AG08395 (cell line): ENCODE results near the gene FCGR1A.
"Not testable (repeated sequence)": the region's sequence is repeated elsewhere in the genome, so short reads cannot be mapped to it uniquely, and the experiment has no call there.

ENCODE experiments used
- DNase-seq: peaks from one replicate; pipeline ENCODE4 v3.0.0; 2012; ENCODE audit warnings: mixed read lengths, low spot score

FCGR1A gene

DNA sequence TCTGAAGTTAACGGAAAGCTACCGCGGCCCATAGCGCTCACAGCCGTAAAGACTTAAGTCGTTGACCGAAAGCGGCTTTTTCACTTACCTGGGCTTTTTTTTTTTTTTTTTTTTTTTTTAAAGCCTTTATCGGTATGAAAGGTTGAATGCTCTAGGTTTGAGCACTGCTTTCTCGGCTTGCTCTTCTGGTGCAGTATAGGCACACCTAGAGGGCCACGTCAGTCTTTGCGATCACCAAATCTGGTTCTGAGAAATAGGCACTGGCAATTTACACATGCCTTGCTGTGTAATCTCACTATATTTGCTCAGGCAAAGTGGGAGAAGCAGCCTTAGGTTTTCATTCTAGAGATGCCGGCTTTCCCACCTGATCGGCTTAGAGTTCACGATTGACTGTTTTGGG is 50.6 kb downstream of the FCGR1A start:
- not testable (repeated sequence) for DNase-seq

DNA sequence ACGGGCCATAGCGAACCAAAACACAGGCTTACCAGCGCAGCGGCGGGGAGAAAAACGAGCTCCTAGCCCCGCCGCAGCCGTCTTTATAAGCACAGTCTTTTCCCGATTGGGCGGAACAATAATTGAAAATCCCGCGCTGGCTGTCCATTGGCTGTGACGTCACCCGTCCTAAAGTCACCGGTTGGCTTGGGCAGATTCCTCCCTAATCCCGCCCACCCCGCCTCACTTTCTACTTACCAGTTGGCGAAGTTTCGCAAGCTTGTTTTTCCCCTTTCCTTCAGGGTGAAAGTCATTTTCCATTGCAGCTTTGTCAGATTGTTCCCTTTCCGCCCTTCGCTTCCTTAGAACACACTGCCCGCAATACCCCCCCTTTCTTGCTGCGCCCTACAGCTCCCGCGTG is 58.7 kb downstream of the FCGR1A start:
- not testable (repeated sequence) for DNase-seq
